ENCODE results near the gene NLRP14.
A peak's percentile ranks its signal among the peaks of the same experiment; 100 is the strongest.

NLRP14 gene

DNA sequence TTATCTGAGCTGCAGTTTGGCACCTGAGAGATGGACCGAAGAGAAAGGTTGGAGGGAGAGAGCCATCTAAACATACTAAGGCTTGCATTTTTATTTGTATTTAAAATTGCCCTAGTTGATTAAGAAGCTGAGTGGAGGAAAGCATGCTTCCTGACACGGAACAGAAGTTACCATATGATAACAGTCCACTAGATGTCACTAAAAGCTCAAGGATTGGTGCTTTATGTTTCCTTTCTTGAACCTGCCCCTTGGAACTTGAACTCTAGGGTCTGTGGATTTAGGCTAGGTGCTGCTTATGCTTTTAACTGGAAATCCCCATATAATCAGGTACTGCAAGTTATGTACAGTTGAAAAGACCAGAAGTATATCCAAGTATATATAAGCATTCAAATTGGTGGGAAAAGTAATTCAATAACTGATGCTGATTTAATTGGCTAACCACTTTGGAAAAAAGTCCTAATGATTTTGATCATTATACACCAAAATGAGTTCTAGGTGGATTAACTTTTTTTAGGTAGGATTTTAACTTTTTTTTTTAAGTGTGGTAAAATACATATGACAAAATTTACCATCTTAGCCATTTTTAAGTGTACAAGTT, 78.1 kb downstream of the NLRP14 start:
- no peak for TF ChIP-seq ZC3H10 (CRISPR knock-in tag; IDR thresholded peaks at IDR 0.05)
- no peak for TF ChIP-seq TOX (CRISPR knock-in tag; IDR thresholded peaks at IDR 0.05; ENCODE audit: borderline replicate concordance)
- TF ChIP-seq BACH2 (CRISPR knock-in tag; IDR thresholded peaks at IDR 0.05; ENCODE audit: borderline replicate concordance) = no peak
- TF ChIP-seq ISL1 (CRISPR knock-in tag; IDR thresholded peaks at IDR 0.05) = no peak
- TF ChIP-seq ZFP30 (CRISPR knock-in tag; IDR thresholded peaks at IDR 0.05) = no peak
- no peak for TF ChIP-seq ARNTL (CRISPR knock-in tag; IDR thresholded peaks at IDR 0.05; ENCODE audit: borderline replicate concordance, low read depth)
- no peak for TF ChIP-seq ZFP3 (CRISPR knock-in tag; IDR thresholded peaks at IDR 0.05)
- TF ChIP-seq TSHZ2 (CRISPR knock-in tag; IDR thresholded peaks at IDR 0.05) = no peak
- ATAC-seq = peak; percentile 88

- no peak for ATAC-seq
- no peak for TF ChIP-seq RARB (CRISPR knock-in tag; IDR thresholded peaks at IDR 0.05)
- TF ChIP-seq, protein P1, sequence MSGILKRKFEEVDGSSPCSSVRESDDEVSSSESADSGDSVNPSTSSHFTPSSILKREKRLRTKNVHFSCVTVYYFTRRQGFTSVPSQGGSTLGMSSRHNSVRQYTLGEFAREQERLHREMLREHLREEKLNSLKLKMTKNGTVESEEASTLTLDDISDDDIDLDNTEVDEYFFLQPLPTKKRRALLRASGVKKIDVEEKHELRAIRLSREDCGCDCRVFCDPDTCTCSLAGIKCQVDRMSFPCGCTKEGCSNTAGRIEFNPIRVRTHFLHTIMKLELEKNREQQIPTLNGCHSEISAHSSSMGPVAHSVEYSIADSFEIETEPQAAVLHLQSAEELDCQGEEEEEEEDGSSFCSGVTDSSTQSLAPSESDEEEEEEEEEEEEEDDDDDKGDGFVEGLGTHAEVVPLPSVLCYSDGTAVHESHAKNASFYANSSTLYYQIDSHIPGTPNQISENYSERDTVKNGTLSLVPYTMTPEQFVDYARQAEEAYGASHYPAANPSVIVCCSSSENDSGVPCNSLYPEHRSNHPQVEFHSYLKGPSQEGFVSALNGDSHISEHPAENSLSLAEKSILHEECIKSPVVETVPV (CRISPR knock-in tag; IDR thresholded peaks at IDR 0.05) = no peak
- no peak for TF ChIP-seq ZFP3 (CRISPR knock-in tag; IDR thresholded peaks at IDR 0.05)
- TF ChIP-seq ZFP30 (CRISPR knock-in tag; IDR thresholded peaks at IDR 0.05) = no peak
- TF ChIP-seq CSDC2 (CRISPR knock-in tag; IDR thresholded peaks at IDR 0.05) = no peak
- no peak for TF ChIP-seq ZNF565 (CRISPR knock-in tag; conservative IDR thresholded peaks at IDR 0.05; ENCODE audit: low read depth)
- TF ChIP-seq, protein P2, sequence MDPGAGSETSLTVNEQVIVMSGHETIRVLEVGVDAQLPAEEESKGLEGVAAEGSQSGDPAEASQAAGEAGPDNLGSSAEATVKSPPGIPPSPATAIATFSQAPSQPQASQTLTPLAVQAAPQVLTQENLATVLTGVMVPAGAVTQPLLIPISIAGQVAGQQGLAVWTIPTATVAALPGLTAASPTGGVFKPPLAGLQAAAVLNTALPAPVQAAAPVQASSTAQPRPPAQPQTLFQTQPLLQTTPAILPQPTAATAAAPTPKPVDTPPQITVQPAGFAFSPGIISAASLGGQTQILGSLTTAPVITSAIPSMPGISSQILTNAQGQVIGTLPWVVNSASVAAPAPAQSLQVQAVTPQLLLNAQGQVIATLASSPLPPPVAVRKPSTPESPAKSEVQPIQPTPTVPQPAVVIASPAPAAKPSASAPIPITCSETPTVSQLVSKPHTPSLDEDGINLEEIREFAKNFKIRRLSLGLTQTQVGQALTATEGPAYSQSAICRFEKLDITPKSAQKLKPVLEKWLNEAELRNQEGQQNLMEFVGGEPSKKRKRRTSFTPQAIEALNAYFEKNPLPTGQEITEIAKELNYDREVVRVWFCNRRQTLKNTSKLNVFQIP (CRISPR knock-in tag; IDR thresholded peaks at IDR 0.05; ENCODE audit: borderline replicate concordance, low read depth) = no peak
- no peak for TF ChIP-seq PPARA (CRISPR knock-in tag; IDR thresholded peaks at IDR 0.05; ENCODE audit: borderline replicate concordance)
- TF ChIP-seq OSR1 (CRISPR knock-in tag; IDR thresholded peaks at IDR 0.05) = no peak
- no peak for TF ChIP-seq ZNF8 (CRISPR knock-in tag; IDR thresholded peaks at IDR 0.05)
- no peak for TF ChIP-seq TCF4 (CRISPR knock-in tag; IDR thresholded peaks at IDR 0.05; ENCODE audit: borderline replicate concordance)
These were observed 95.5 kb downstream of the NLRP14 start for GRCh38 chr11:7115780-7116179.

GRCh38 chr11:7116370-7116769, 96.1 kb downstream of the NLRP14 start:
- TF ChIP-seq, protein P1 (CRISPR knock-in tag; IDR thresholded peaks at IDR 0.05) = no peak
- TF ChIP-seq ISL1 (CRISPR knock-in tag; IDR thresholded peaks at IDR 0.05) = no peak
- TF ChIP-seq TSHZ2 (CRISPR knock-in tag; IDR thresholded peaks at IDR 0.05) = no peak
- TF ChIP-seq, protein P3, sequence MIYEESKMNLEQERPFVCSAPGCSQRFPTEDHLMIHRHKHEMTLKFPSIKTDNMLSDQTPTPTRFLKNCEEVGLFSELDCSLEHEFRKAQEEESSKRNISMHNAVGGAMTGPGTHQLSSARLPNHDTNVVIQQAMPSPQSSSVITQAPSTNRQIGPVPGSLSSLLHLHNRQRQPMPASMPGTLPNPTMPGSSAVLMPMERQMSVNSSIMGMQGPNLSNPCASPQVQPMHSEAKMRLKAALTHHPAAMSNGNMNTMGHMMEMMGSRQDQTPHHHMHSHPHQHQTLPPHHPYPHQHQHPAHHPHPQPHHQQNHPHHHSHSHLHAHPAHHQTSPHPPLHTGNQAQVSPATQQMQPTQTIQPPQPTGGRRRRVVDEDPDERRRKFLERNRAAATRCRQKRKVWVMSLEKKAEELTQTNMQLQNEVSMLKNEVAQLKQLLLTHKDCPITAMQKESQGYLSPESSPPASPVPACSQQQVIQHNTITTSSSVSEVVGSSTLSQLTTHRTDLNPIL (CRISPR knock-in tag; IDR thresholded peaks at IDR 0.05; ENCODE audit: low read depth) = no peak
- TF ChIP-seq ZC3H10 (CRISPR knock-in tag; IDR thresholded peaks at IDR 0.05) = no peak
- no peak for TF ChIP-seq ZNF565 (CRISPR knock-in tag; conservative IDR thresholded peaks at IDR 0.05; ENCODE audit: low read depth)
- ATAC-seq = no peak
